Spleen (tissue), 11 donors: Measurements from ENCODE around the gene FAM241A. TPM values are rescaled to one million over a fixed set of nuclear protein-coding genes. Genes with fewer than 3 reads are reported as not detected.
"Not testable (repeated sequence)": the region's sequence is repeated elsewhere in the genome, so short reads cannot be mapped to it uniquely, and the experiment has no call there.

ENCODE experiments used
- DNase-seq: peaks from one replicate; pipeline ENCODE4 v3.0.0-alpha.2; 2020
- H3K27ac ChIP-seq, 8 donors: fragments of 200-600 bp; sonication (generic) in 7 of 8; 1 replicate in 4 of 8; 2 replicates in 4 of 8; pipeline versions ENCODE4 v1.5.0 to v1.8.0; 2016 to 2021; ENCODE audit warnings: inconsistent platforms in 4 of 8, mild to moderate bottlenecking in 4 of 8, moderate library complexity in 1 of 8
- H3K27me3 ChIP-seq, 7 donors: fragments of 200-600 bp; sonication (generic) in 6 of 7; replicated peaks in 1 of 7; 1 replicate in 4 of 7; 2 replicates in 3 of 7; pipeline versions ENCODE4 v1.5.0 to v1.8.0; 2016 to 2021; ENCODE audit warnings: inconsistent platforms in 3 of 7, mild to moderate bottlenecking in 1 of 7
- H3K36me3 ChIP-seq, 6 donors: fragments of 200-600 bp; sonication (generic) in 5 of 6; 1 replicate in 4 of 6; 2 replicates in 2 of 6; pipeline versions ENCODE4 v1.5.0 to v1.8.0; 2016 to 2021; ENCODE audit warnings: inconsistent platforms in 2 of 6
- H3K4me1 ChIP-seq, 6 donors: fragments of 200-600 bp; sonication (generic) in 5 of 6; 1 replicate in 3 of 6; 2 replicates in 3 of 6; pipeline versions ENCODE4 v1.5.0 to v1.8.0; 2016 to 2021; ENCODE audit warnings: inconsistent platforms in 3 of 6
- H3K4me3 ChIP-seq, 8 donors: fragments of 200-600 bp; sonication (generic) in 7 of 8; 1 replicate in 4 of 8; 2 replicates in 4 of 8; pipeline versions ENCODE4 v1.5.0 to v1.8.0; 2016 to 2021; ENCODE audit warnings: inconsistent platforms in 4 of 8, mild to moderate bottlenecking in 4 of 8, moderate library complexity in 2 of 8
- H3K9me3 ChIP-seq, 8 donors: fragments of 200-600 bp; sonication (generic) in 7 of 8; 1 replicate in 4 of 8; 2 replicates in 4 of 8; pipeline versions ENCODE4 v1.5.0 to v1.8.0; 2016 to 2021; ENCODE audit warnings: inconsistent platforms in 4 of 8
- CTCF ChIP-seq, 11 experiments: fragments of 200-600 bp in 7 of 11; fragments of 450-650 bp in 4 of 11; sonication (generic) in 4 of 11; IDR thresholded peaks in 8 of 11; conservative IDR thresholded peaks in 3 of 11; 1 replicate in 7 of 11; 2 replicates in 4 of 11; pipeline versions ENCODE4 v1.4.0 to v1.8.0; 2016 to 2021; ENCODE audit warnings: antibody characterized with exemption in 11 of 11, inconsistent platforms in 4 of 11, mild to moderate bottlenecking in 1 of 11
- POLR2A ChIP-seq, 3 donors: fragments of 450-650 bp; IDR thresholded peaks; one replicate each; pipeline ENCODE4 v1.5.1; 2017; ENCODE audit warnings: antibody characterized with exemption in 3 of 3, mild to moderate bottlenecking in 1 of 3
- POLR2AphosphoS5 ChIP-seq, 3 donors: sonication (generic); formaldehyde crosslinking; IDR thresholded peaks; one replicate each; pipeline ENCODE4 v1.5.1; 2017; ENCODE audit warnings: antibody characterized with exemption in 3 of 3
- WGBS, 5 donors: extraction: QIAGEN DNeasy Blood & Tissue Kit in 3 of 5; methylation state at CpG; one replicate each; pipeline versions ENCODE4 v1.1.5 to v1.1.7; 2013 to 2018; 5-methylcytosine and 5-hydroxymethylcytosine counted together
- intact Hi-C: fragments of 100-400 bp; cut with DNase I; formaldehyde crosslinking; loops from one replicate; pipeline ENCODE4 v1.15.0; 2023; ENCODE audit warnings: low total_unique reads
- polyA plus RNA-seq, 3 donors: library from polyadenylated mRNA; stranded (reverse); fragments of 200-250 nt; gene quantifications; one replicate each; pipeline ENCODE4 v1.2.1, GENCODE V29; 2013
- total RNA-seq, 7 donors: library from RNA; depleted of rRNA in 3 of 7; stranded (reverse); fragments of >200 nt in 3 of 7; fragmentation: NEBNext Ultra II Directional in 4 of 7; extraction: Animal tissue kit (Norgen Biotek cat#: 25700) in 4 of 7; gene quantifications; one replicate each; pipeline versions ENCODE4 v1.1.0 to v1.2.1, GENCODE V29; 2016 to 2021
- donor health status: healthy with polysubstance abuse.
- donor health status: DM: no; HTN: no; CAD: no; lungs with moderate emphysema.
- donor health status: DM: no; HTN: no; CAD: no.
- donor health status: Bipolar disorder and iron deficiency.
- donor health status: healthy.
- donor health status: DM: no; HTN: no; CAD: no.
- donor health status: DM: yes; HTN: yes; CAD: no.

The FAM241A gene
- total and polyA plus RNA-seq, 10 donors = 1.7 to 6.0 (median 3.3) TPM

GRCh38 chr4:112168719-112169500 is 23.7 kb downstream of the FAM241A start:
- WGBS, 5 donors = 91 to 95% (median 94%) methylated on average over 13 of the region's 13 CpGs
- Histone ChIP-seq H3K36me3 (no peaks in the 10 kb centered on the region), H3K4me1 (peaks cover 0 to 21% (median 0%) of the 10 kb centered on the region in 6 donors), H3K9me3 (no peaks in the 10 kb centered on the region), H3K27me3 (no peaks in the 10 kb centered on the region), H3K27ac (no peak overlapping the region), H3K4me3 (no peak overlapping the region)
- no peak for DNase-seq
- no peak for TF ChIP-seq POLR2AphosphoS5 (IDR thresholded peaks at IDR 0.05)
- no peak for TF ChIP-seq POLR2A (IDR thresholded peaks at IDR 0.05)
- no peak for TF ChIP-seq CTCF (IDR thresholded peaks at IDR 0.05 in 8 of 11, conservative IDR thresholded peaks at IDR 0.05 in 3 of 11)
- intact Hi-C loops = no loop called here

GRCh38 chr4:112170451-112170993 is 25.3 kb downstream of the FAM241A start:
- no peak for DNase-seq
- Histone ChIP-seq H3K27ac (no peak overlapping the region), H3K4me1 (peaks cover 0 to 21% (median 0%) of the 10 kb centered on the region in 6 donors), H3K36me3 (no peaks in the 10 kb centered on the region), H3K4me3 (no peak overlapping the region), H3K9me3 (no peaks in the 10 kb centered on the region), H3K27me3 (no peaks in the 10 kb centered on the region)
- intact Hi-C loops = no loop called here
- 80 to 94% (median 83%) methylated on average over 3 of the region's 3 CpGs for WGBS, 5 donors
- no peak for TF ChIP-seq CTCF (IDR thresholded peaks at IDR 0.05 in 8 of 11, conservative IDR thresholded peaks at IDR 0.05 in 3 of 11)
- TF ChIP-seq POLR2AphosphoS5 (IDR thresholded peaks at IDR 0.05) = no peak

GRCh38 chr4:112171051-112171763 is 26.0 kb downstream of the FAM241A start:
- DNase-seq, H3K27ac ChIP-seq, intact Hi-C loops, H3K9me3 ChIP-seq, H3K27me3 ChIP-seq, H3K4me3 ChIP-seq, H3K36me3 ChIP-seq: not testable (repeated sequence)
- peaks cover 0 to 21% (median 0%) of the 10 kb centered on the region in 6 donors for H3K4me1 ChIP-seq
- WGBS, 5 donors = 87 to 94% (median 93%) methylated on average over 16 of the region's 16 CpGs

GRCh38 chr4:112172180-112172579 is 26.9 kb downstream of the FAM241A start:
- H3K27me3 ChIP-seq = no peaks in the 10 kb centered on the region
- no peak for TF ChIP-seq POLR2AphosphoS5 (IDR thresholded peaks at IDR 0.05)
- TF ChIP-seq POLR2A (IDR thresholded peaks at IDR 0.05) = no peak
- no peak for TF ChIP-seq CTCF (IDR thresholded peaks at IDR 0.05 in 8 of 11, conservative IDR thresholded peaks at IDR 0.05 in 3 of 11)
- no peak overlapping the region for H3K4me3 ChIP-seq
- H3K27ac ChIP-seq = no peak overlapping the region
- no peak for DNase-seq
- H3K36me3 ChIP-seq = no peaks in the 10 kb centered on the region
- WGBS, 5 donors = 45 to 74% (median 49%) methylated on average over 1 of the region's 1 CpG
- peaks cover 0 to 21% (median 0%) of the 10 kb centered on the region in 6 donors for H3K4me1 ChIP-seq
- intact Hi-C loops = no loop called here
- no peaks in the 10 kb centered on the region for H3K9me3 ChIP-seq
